Ramos (cell line): ENCODE results near the gene PLEKHO2.
"Not testable (repeated sequence)": the region's sequence is repeated elsewhere in the genome, so short reads cannot be mapped to it uniquely, and the experiment has no call there.

ENCODE experiments used
- in situ Hi-C: fragments of 300-500 bp; cut with MboI; formaldehyde crosslinking; loops from one replicate; pipeline ENCODE4 v1.14.3; 2022; ENCODE audit warnings: low sequenced_read_pairs; ENCODE audit not compliant: unreplicated experiment

Gene PLEKHO2

GRCh38 chr15:64841344-64842095 is at the start of gene PLEKHO2:
Gene PLEKHO2, plus strand, starts transcription at chr15:64841915. Its CDS starts 102 bp downstream, at chr15:64842017.
- in situ Hi-C loops, result no loop called here

GRCh38 chr15:64792282-64792681 is 49.4 kb upstream of the PLEKHO2 start:
- in situ Hi-C loops, result no loop called here

GRCh38 chr15:64795299-64795698 is 46.4 kb upstream of the PLEKHO2 start:
- in situ Hi-C loops, result not testable (repeated sequence)

- in situ Hi-C loops, result not testable (repeated sequence)
These were observed 45.8 kb upstream of the PLEKHO2 start for GRCh38 chr15:64795921-64796320.

GRCh38 chr15:64798905-64799304 is 42.8 kb upstream of the PLEKHO2 start:
- in situ Hi-C loops, result not testable (repeated sequence)

GRCh38 chr15:64800476-64800875 is 41.2 kb upstream of the PLEKHO2 start:
- in situ Hi-C loops, result no loop called here

GRCh38 chr15:64803526-64803925 is 38.2 kb upstream of the PLEKHO2 start:
- in situ Hi-C loops, result no loop called here

GRCh38 chr15:64804619-64805018 is 37.1 kb upstream of the PLEKHO2 start:
- in situ Hi-C loops, result no loop called here

GRCh38 chr15:64806509-64806908 is 35.2 kb upstream of the PLEKHO2 start:
- in situ Hi-C loops, result no loop called here

GRCh38 chr15:64807051-64807749 is 34.5 kb upstream of the PLEKHO2 start:
- in situ Hi-C loops, result no loop called here

GRCh38 chr15:64807751-64808222 is 33.9 kb upstream of the PLEKHO2 start:
- in situ Hi-C loops, result no loop called here

GRCh38 chr15:64808785-64809453 is 32.8 kb upstream of the PLEKHO2 start:
- in situ Hi-C loops, result no loop called here

- in situ Hi-C loops, result loop anchor here (5.0 kb wide), 1 partner anchor 78 kb away; no protein-coding TSS in a partner anchor
These were observed 31.8 kb upstream of the PLEKHO2 start for GRCh38 chr15:64809649-64810496.

- in situ Hi-C loops, result loop anchor here (5.0 kb wide), 1 partner anchor 78 kb away; no protein-coding TSS in a partner anchor
These were observed 31.0 kb upstream of the PLEKHO2 start for GRCh38 chr15:64810497-64811326.

GRCh38 chr15:64813075-64813474 is 28.6 kb upstream of the PLEKHO2 start:
- in situ Hi-C loops, result loop anchor here (5.0 kb wide), 1 partner anchor 81 kb away; no protein-coding TSS in a partner anchor

- in situ Hi-C loops, result loop anchor here (5.0 kb wide), 1 partner anchor 82 kb away; no protein-coding TSS in a partner anchor
These were observed 27.4 kb upstream of the PLEKHO2 start for GRCh38 chr15:64814283-64814682.

- in situ Hi-C loops, result loop anchor here (5.0 kb wide), 1 partner anchor 83 kb away; no protein-coding TSS in a partner anchor
These were observed 26.8 kb upstream of the PLEKHO2 start for GRCh38 chr15:64814965-64815364.

GRCh38 chr15:64816452-64816851 is 25.3 kb upstream of the PLEKHO2 start:
- in situ Hi-C loops, result no loop called here

GRCh38 chr15:64824929-64825430 is 16.7 kb upstream of the PLEKHO2 start:
- in situ Hi-C loops, result loop anchor here (5.0 kb wide), 1 partner anchor 67 kb away; no protein-coding TSS in a partner anchor
